Measurements from ENCODE around the gene YTHDC2.

DNA sequence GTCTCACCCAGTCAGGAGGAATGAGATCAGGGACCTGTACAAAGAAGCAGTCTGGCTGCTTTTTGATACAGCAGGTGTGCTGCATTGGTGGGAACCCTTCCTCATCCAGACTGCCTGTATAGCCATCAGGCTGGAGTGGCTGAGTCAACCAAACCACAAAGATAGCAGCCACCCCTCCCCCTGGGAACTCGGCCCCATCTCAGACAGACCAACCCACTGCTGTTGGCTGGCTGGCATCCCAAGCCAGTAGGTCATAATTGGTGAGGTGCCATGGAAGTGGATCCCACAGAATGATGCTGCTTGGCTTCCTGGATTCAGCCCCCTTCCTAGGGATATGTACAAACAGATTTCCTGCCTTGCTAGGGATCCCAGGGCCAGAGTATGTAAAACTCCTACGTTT lies 60.9 kb downstream of the YTHDC2 start:
- TF ChIP-seq, protein P1, sequence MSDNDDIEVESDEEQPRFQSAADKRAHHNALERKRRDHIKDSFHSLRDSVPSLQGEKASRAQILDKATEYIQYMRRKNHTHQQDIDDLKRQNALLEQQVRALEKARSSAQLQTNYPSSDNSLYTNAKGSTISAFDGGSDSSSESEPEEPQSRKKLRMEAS (IDR thresholded peaks at IDR 0.05), result no peak
- TF ChIP-seq CREB1 (IDR thresholded peaks at IDR 0.05; ENCODE audit: low read depth) (no peak), FOXM1 (IDR thresholded peaks at IDR 0.05; ENCODE audit: borderline replicate concordance, low read depth) (no peak)
- TF ChIP-seq, protein P2, sequence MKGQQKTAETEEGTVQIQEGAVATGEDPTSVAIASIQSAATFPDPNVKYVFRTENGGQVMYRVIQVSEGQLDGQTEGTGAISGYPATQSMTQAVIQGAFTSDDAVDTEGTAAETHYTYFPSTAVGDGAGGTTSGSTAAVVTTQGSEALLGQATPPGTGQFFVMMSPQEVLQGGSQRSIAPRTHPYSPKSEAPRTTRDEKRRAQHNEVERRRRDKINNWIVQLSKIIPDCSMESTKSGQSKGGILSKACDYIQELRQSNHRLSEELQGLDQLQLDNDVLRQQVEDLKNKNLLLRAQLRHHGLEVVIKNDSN (IDR thresholded peaks at IDR 0.05), result no peak
- TF ChIP-seq, protein P3, sequence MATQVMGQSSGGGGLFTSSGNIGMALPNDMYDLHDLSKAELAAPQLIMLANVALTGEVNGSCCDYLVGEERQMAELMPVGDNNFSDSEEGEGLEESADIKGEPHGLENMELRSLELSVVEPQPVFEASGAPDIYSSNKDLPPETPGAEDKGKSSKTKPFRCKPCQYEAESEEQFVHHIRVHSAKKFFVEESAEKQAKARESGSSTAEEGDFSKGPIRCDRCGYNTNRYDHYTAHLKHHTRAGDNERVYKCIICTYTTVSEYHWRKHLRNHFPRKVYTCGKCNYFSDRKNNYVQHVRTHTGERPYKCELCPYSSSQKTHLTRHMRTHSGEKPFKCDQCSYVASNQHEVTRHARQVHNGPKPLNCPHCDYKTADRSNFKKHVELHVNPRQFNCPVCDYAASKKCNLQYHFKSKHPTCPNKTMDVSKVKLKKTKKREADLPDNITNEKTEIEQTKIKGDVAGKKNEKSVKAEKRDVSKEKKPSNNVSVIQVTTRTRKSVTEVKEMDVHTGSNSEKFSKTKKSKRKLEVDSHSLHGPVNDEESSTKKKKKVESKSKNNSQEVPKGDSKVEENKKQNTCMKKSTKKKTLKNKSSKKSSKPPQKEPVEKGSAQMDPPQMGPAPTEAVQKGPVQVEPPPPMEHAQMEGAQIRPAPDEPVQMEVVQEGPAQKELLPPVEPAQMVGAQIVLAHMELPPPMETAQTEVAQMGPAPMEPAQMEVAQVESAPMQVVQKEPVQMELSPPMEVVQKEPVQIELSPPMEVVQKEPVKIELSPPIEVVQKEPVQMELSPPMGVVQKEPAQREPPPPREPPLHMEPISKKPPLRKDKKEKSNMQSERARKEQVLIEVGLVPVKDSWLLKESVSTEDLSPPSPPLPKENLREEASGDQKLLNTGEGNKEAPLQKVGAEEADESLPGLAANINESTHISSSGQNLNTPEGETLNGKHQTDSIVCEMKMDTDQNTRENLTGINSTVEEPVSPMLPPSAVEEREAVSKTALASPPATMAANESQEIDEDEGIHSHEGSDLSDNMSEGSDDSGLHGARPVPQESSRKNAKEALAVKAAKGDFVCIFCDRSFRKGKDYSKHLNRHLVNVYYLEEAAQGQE (IDR thresholded peaks at IDR 0.05; ENCODE audit: low read depth), result no peak
